H1 (cell line): ENCODE results near the gene ATP5F1C. TPM values are rescaled to one million over a fixed set of nuclear protein-coding genes. Genes with fewer than 3 reads are reported as not detected.
A peak's percentile ranks its signal among the peaks of the same experiment; 100 is the strongest.

Experiments
- CTCF ChIA-PET: fragments of 300-600 bp; sonication (Branson Sonifier 250); formaldehyde crosslinking; loops from one replicate; lab custom pipeline; 2021; ENCODE audit not compliant: partially characterized antibody; lab: Charles Lee
- POLR2A ChIA-PET: fragments of 300-600 bp; sonication (Branson Sonifier 250); formaldehyde crosslinking; loops from one replicate; lab custom pipeline; 2021; ENCODE audit warnings: inconsistent platforms; ENCODE audit not compliant: partially characterized antibody; lab: Charles Lee
- DNase-seq, 2 experiments: peaks; one replicate each; pipeline versions ENCODE4 v3.0.0 to v3.0.0-alpha.2; 2010 to 2022; ENCODE audit warnings: low spot score in 2 of 2, low read depth in 1 of 2, mixed read lengths in 1 of 2
- FAIRE-seq: peaks from 2 replicates; lab custom pipeline; 2011; peaks lifted over from hg19 to GRCh38; lab: Jason Lieb, UNC
- H2AFZ ChIP-seq: 2 replicates; pipeline ENCODE4 v1.8.1; 2012; ENCODE audit warnings: low read length, inconsistent platforms
- H2AK5ac ChIP-seq: 2 replicates; pipeline ENCODE4 v1.6.1; 2013; ENCODE audit warnings: low read depth, low read length
- H2BK120ac ChIP-seq: replicated peaks from 2 replicates; pipeline ENCODE3; 2013; ENCODE audit warnings: low read depth, low read length, inconsistent platforms
- H2BK12ac ChIP-seq: 2 replicates; pipeline ENCODE4 v1.6.1; 2013; ENCODE audit warnings: low read depth, low read length
- H2BK15ac ChIP-seq: 2 replicates; pipeline ENCODE4 v1.6.1; 2013; ENCODE audit warnings: low read length
- H2BK20ac ChIP-seq: 2 replicates; pipeline ENCODE4 v1.6.1; 2013; ENCODE audit warnings: low read length
- H2BK5ac ChIP-seq: 2 replicates; pipeline ENCODE4 v1.6.1; 2013; ENCODE audit warnings: low read depth, low read length
- H3K14ac ChIP-seq: 2 replicates; pipeline ENCODE4 v1.6.1; 2013; ENCODE audit warnings: inconsistent platforms; ENCODE audit not compliant: insufficient read length
- H3K18ac ChIP-seq: 2 replicates; pipeline ENCODE4 v1.6.1; 2013; ENCODE audit warnings: low read length; ENCODE audit errors: extremely low read depth
- H3K23ac ChIP-seq: 2 replicates; pipeline ENCODE4 v1.6.1; 2013; ENCODE audit warnings: inconsistent platforms; ENCODE audit not compliant: insufficient read length
- H3K23me2 ChIP-seq: 2 replicates; pipeline ENCODE4 v1.6.1; 2013; ENCODE audit warnings: low read depth, low read length
- H3K27ac ChIP-seq: 2 replicates; pipeline ENCODE4 v1.6.1; 2011; ENCODE audit warnings: low read depth, low read length, inconsistent platforms
- H3K27me3 ChIP-seq, 4 experiments: replicated peaks in 1 of 4; 1 replicate in 1 of 4; 2 replicates in 3 of 4; pipeline versions ENCODE4 v1.6.1 to v1.8.1; 2011 to 2013; ENCODE audit warnings: low read length in 3 of 4, mild to moderate bottlenecking in 3 of 4, inconsistent platforms in 2 of 4, mixed read lengths in 2 of 4, moderate library complexity in 1 of 4; ENCODE audit not compliant: control insufficient read depth in 3 of 4, insufficient read depth in 3 of 4; ENCODE audit errors: extremely low read depth in 1 of 4
- H3K36me3 ChIP-seq, 4 experiments: 2 replicates each; pipeline versions ENCODE4 v1.6.1 to v1.8.1; 2011 to 2013; ENCODE audit warnings: mild to moderate bottlenecking in 4 of 4, low read length in 3 of 4, moderate library complexity in 2 of 4, control low read depth in 1 of 4, inconsistent platforms in 1 of 4; ENCODE audit not compliant: insufficient read depth in 4 of 4, control insufficient read depth in 2 of 4
- H3K4ac ChIP-seq: replicated peaks from 2 replicates; pipeline ENCODE3; 2013; ENCODE audit warnings: low read length, low read depth, mixed read lengths, inconsistent platforms; ENCODE audit not compliant: insufficient read length
- H3K4me1 ChIP-seq, 4 experiments: replicated peaks in 1 of 4; 1 replicate in 1 of 4; 2 replicates in 3 of 4; pipeline versions ENCODE4 v1.6.1 to v1.8.1; 2011 to 2013; ENCODE audit warnings: low read length in 3 of 4, inconsistent platforms in 2 of 4, mixed read lengths in 1 of 4; ENCODE audit not compliant: insufficient read depth in 4 of 4, control insufficient read depth in 3 of 4
- H3K4me2 ChIP-seq, 2 experiments: 2 replicates each; pipeline versions ENCODE4 v1.6.1 to v1.8.1; 2011 to 2013; ENCODE audit warnings: low read depth in 2 of 2, low read length in 2 of 2, control low read depth in 1 of 2, inconsistent platforms in 1 of 2, mild to moderate bottlenecking in 1 of 2; ENCODE audit not compliant: insufficient read depth in 1 of 2
- H3K4me3 ChIP-seq, 4 experiments: fragments of 200-600, 300-600 bp in 1 of 4; sonication (generic), shearing (Covaris generic), sonication (Bioruptor Twin) in 1 of 4; 2 replicates each; pipeline versions ENCODE4 v1.5.1 to v1.8.1; 2011 to 2016; ENCODE audit warnings: low read length in 4 of 4, low read depth in 3 of 4, control low read depth in 2 of 4, inconsistent platforms in 2 of 4, mild to moderate bottlenecking in 2 of 4, mixed read lengths in 1 of 4, moderate library complexity in 1 of 4; ENCODE audit not compliant: insufficient read depth in 2 of 4; ENCODE audit errors: extremely low read depth in 1 of 4
- H3K56ac ChIP-seq: replicated peaks from 2 replicates; pipeline ENCODE3; 2013; ENCODE audit warnings: low read depth, mild to moderate bottlenecking, mixed read lengths, low read length, inconsistent platforms; ENCODE audit not compliant: insufficient read length
- H3K79me1 ChIP-seq: 2 replicates; pipeline ENCODE4 v1.6.1; 2013; ENCODE audit warnings: low read depth, low read length, control low read depth
- H3K79me2 ChIP-seq, 2 experiments: 2 replicates each; pipeline versions ENCODE4 v1.6.1 to v1.8.1; 2012 to 2013; ENCODE audit warnings: low read length in 2 of 2, mild to moderate bottlenecking in 2 of 2, inconsistent platforms in 1 of 2; ENCODE audit not compliant: insufficient read depth in 2 of 2, control insufficient read depth in 1 of 2
- H3K9ac ChIP-seq, 4 experiments: replicated peaks in 1 of 4; 1 replicate in 1 of 4; 2 replicates in 3 of 4; pipeline versions ENCODE4 v1.6.1 to v1.8.1; 2011 to 2013; ENCODE audit warnings: low read depth in 3 of 4, low read length in 3 of 4, control low read depth in 2 of 4, mild to moderate bottlenecking in 2 of 4, moderate library complexity in 2 of 4, inconsistent platforms in 1 of 4; ENCODE audit errors: extremely low read depth in 1 of 4
- H3K9me3 ChIP-seq, 2 experiments: 2 replicates each; pipeline versions ENCODE4 v1.6.1 to v1.8.1; 2012 to 2013; ENCODE audit warnings: mild to moderate bottlenecking in 2 of 2, moderate library complexity in 2 of 2, control low read depth in 1 of 2, inconsistent platforms in 1 of 2, low read depth in 1 of 2, low read length in 1 of 2, mixed read lengths in 1 of 2; ENCODE audit not compliant: insufficient read depth in 2 of 2
- H4K20me1 ChIP-seq, 2 experiments: replicated peaks in 1 of 2; 2 replicates each; pipeline versions ENCODE3 to v1.8.1; 2011 to 2013; ENCODE audit warnings: inconsistent platforms in 2 of 2, low read length in 2 of 2, mild to moderate bottlenecking in 1 of 2; ENCODE audit not compliant: insufficient read depth in 2 of 2, control insufficient read depth in 1 of 2
- H4K5ac ChIP-seq: 2 replicates; pipeline ENCODE4 v1.6.1; 2013; ENCODE audit warnings: low read length, low read depth, mixed read lengths, inconsistent platforms; ENCODE audit not compliant: insufficient read length
- H4K8ac ChIP-seq: 2 replicates; pipeline ENCODE4 v1.8.0; 2013; ENCODE audit warnings: mild to moderate bottlenecking, moderate library complexity, low read length, inconsistent platforms; ENCODE audit not compliant: insufficient read depth; ENCODE audit errors: extremely low read depth
- H4K91ac ChIP-seq: replicated peaks from 2 replicates; pipeline ENCODE3; 2013; ENCODE audit warnings: low read length, mixed read lengths, inconsistent platforms; ENCODE audit not compliant: insufficient read length
- ATF3 ChIP-seq: IDR thresholded peaks from 2 replicates; pipeline ENCODE4 v1.6.1; 2011; ENCODE audit warnings: low read depth, mild to moderate bottlenecking, low read length; ENCODE audit not compliant: insufficient read depth
- MAFK ChIP-seq: IDR thresholded peaks from 2 replicates; pipeline ENCODE4 v1.6.1; 2012; ENCODE audit warnings: low read depth, mild to moderate bottlenecking, improper control_type of control experiment, low read length
- SP4 ChIP-seq: IDR thresholded peaks from 2 replicates; pipeline ENCODE4 v1.6.1; 2012; ENCODE audit warnings: low read length, inconsistent platforms
- WGBS, 2 experiments: shearing (Covaris generic) in 1 of 2; methylation state at CpG; one replicate each; pipeline versions ENCODE4 v1.1.6 to v1.1.7; 2013 to 2015; ENCODE audit warnings: low lambda C conversion rate in 2 of 2, mixed read lengths in 2 of 2, inconsistent platforms in 1 of 2, low coverage in 1 of 2, missing lambda C conversion rate in 1 of 2; ENCODE audit not compliant: insufficient replicate concordance in 2 of 2, insufficient coverage in 1 of 2, insufficient read length in 1 of 2; ENCODE audit errors: extremely low coverage in 1 of 2, missing lambda C conversion rate in 1 of 2; 5-methylcytosine and 5-hydroxymethylcytosine counted together
- polyA plus RNA-seq, 7 experiments: library from polyadenylated mRNA; depleted of rRNA in 3 of 7; stranded (reverse) in 5 of 7; unstranded in 2 of 7; fragments of >200 nt in 5 of 7; fragments of 200-250 nt in 2 of 7; gene quantifications; 1 replicate in 5 of 7; 2 replicates in 1 of 7; 4 replicates in 1 of 7; pipeline versions ENCODE4 v1.2.1 to v1.2.3, GENCODE V29; 2011 to 2013; ENCODE audit warnings: missing spikeins in 2 of 7, mixed read lengths in 2 of 7
- total RNA-seq: library from RNA; stranded (reverse); fragmentation: NEBNext Ultra II Directional; extraction: Animal tissue kit (Norgen Biotek cat#: 25700); gene quantifications from 2 replicates; pipeline ENCODE4 v1.2.1, GENCODE V29; 2021

Gene ATP5F1C
- total and polyA plus RNA-seq, 2 of the 8 experiments (the other 6 are each of a cell fraction or from before 2014, with no cell fraction given) = 221 to 265 TPM

DNA sequence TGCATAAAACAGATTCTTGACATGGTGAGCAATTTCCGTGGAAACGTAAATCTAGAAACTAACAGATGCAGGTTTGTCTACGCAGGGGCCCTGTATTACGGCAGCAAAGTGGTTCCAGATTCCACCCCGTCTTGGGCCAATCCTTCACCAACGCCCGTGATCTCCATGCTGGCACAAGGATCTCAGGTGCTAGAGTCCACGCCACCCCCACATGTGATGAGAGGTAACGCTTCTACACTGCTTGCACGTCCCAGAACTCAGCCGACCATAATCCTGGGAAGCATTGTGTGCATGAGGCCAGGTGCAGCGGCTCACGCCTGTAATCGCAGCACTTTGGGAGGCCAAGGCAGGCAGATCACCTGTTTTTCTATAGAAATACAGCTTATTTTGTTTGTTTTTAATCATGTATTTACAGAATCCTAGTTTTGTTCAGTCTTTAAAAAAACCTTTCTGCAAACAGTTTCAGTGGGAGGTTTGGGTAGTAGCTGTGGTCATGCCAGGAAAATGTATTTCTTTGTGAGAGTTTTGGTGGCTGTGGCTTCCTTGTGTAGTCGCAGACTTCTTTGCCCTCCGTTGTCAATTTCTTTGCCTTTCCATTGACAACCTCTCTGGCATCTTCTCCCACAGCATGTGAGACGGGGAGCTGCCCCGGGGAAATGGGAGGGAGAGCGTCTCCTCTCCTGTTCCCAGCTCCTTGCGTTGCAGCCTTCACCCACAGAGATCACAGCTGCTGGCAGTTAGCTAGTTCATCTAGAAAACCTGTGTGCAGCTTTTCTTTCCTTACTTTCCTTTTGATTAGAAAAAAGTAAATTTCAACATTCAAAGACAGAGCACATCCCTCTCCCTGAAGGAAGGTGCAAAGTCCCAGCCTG lies 49.2 kb upstream of the ATP5F1C start:
- Histone ChIP-seq H4K20me1 (no peaks in the 10 kb centered on the region), H2BK120ac (no peak overlapping the region), H3K23me2 (no peaks in the 10 kb centered on the region), H3K79me1 (no peaks in the 10 kb centered on the region), H2AK5ac (no peak overlapping the region), H4K8ac (no peak overlapping the region), H3K36me3 (no peaks in the 10 kb centered on the region), H3K27me3 (no peaks in the 10 kb centered on the region), H3K79me2 (no peaks in the 10 kb centered on the region), H3K14ac (no peak overlapping the region), H4K91ac (no peak overlapping the region), H3K4me3 (no peak overlapping the region), H3K18ac (no peak overlapping the region), H3K4me2 (no peak overlapping the region), H3K9ac (no peak overlapping the region), H3K27ac (no peak overlapping the region), H4K5ac (no peak overlapping the region), H2BK12ac (no peak overlapping the region), H3K4me1 (no peaks in the 10 kb centered on the region), H2BK15ac (no peak overlapping the region), H3K9me3 (no peaks in the 10 kb centered on the region), H2AFZ (peak overlapping the region; percentile 82; the same call in 1 of the 2 replicates), H3K23ac (no peak overlapping the region), H2BK5ac (no peak overlapping the region), H2BK20ac (no peak overlapping the region), H3K4ac (no peak overlapping the region), H3K56ac (no peak overlapping the region)
- 88% methylated on average over 20 of the region's 20 CpGs; no CpG with 5 or more reads in 1 of the 2 experiments for WGBS, 2 experiments
- FAIRE-seq (no peak), DNase-seq (no peak)
- ChIA-PET POLR2A (interaction anchor here (1.2 to 1.6 kb wide), 2 partner anchors 11 to 79 kb away, joined by 3 to 5 read pairs; partner anchors contain the start of gene TAF3), CTCF (interaction anchor here (0.7 to 2.1 kb wide), 6 partner anchors 12 to 215 kb away, joined by 3 to 10 read pairs (median 4); no protein-coding TSS in a partner anchor)
- TF ChIP-seq SP4 = no peak
- TF ChIP-seq MAFK = no peak
- TF ChIP-seq ATF3 = no peak
